ENCODE measurements around the gene RBX1.

GRCh38 chr22:40960145-40960544, 9.0 kb downstream of the RBX1 start:
- no peak for TF ChIP-seq EZH2 (IDR thresholded peaks at IDR 0.05; ENCODE audit: low read length, unreplicated experiment)
- TF ChIP-seq CTCF (conservative IDR thresholded peaks at IDR 0.05; ENCODE audit: low read depth, low read length): no peak

All from PC-3 (cell line).